AG09319 (cell line): ENCODE results near the gene UMAD1.

Source experiments
- DNase-seq: peaks from one replicate; pipeline ENCODE4 v3.0.0-alpha.2; 2010; ENCODE audit warnings: low read depth; ENCODE audit errors: extremely low read depth
- TF ChIP-seq, protein P1 (sequence below): IDR thresholded peaks from 2 replicates; pipeline ENCODE4 v1.5.1; 2011; ENCODE audit warnings: low read depth, mild to moderate bottlenecking, inconsistent platforms, low read length, moderate library complexity

Gene UMAD1

DNA sequence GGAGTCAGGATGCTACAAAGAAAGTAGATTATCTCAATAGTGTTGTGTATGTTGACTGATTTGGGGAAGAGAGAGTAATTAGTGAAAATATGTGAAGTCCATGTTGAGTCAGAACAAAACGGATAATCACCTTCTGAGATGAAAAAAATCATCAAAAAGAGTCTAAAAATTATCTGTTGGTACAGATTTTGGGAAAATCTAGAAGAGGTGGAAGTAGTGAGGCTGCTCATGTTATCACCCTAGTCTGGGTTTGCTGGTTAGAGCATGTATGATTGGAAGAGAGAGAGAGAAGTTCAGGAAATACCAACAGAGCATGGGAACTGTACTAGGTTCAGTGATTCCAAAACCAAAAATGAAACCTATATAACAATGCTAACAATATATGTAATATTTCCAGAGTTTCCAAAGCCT, 65.6 kb downstream of the UMAD1 start:
- TF ChIP-seq, protein P1, sequence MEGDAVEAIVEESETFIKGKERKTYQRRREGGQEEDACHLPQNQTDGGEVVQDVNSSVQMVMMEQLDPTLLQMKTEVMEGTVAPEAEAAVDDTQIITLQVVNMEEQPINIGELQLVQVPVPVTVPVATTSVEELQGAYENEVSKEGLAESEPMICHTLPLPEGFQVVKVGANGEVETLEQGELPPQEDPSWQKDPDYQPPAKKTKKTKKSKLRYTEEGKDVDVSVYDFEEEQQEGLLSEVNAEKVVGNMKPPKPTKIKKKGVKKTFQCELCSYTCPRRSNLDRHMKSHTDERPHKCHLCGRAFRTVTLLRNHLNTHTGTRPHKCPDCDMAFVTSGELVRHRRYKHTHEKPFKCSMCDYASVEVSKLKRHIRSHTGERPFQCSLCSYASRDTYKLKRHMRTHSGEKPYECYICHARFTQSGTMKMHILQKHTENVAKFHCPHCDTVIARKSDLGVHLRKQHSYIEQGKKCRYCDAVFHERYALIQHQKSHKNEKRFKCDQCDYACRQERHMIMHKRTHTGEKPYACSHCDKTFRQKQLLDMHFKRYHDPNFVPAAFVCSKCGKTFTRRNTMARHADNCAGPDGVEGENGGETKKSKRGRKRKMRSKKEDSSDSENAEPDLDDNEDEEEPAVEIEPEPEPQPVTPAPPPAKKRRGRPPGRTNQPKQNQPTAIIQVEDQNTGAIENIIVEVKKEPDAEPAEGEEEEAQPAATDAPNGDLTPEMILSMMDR = no peak

DNA sequence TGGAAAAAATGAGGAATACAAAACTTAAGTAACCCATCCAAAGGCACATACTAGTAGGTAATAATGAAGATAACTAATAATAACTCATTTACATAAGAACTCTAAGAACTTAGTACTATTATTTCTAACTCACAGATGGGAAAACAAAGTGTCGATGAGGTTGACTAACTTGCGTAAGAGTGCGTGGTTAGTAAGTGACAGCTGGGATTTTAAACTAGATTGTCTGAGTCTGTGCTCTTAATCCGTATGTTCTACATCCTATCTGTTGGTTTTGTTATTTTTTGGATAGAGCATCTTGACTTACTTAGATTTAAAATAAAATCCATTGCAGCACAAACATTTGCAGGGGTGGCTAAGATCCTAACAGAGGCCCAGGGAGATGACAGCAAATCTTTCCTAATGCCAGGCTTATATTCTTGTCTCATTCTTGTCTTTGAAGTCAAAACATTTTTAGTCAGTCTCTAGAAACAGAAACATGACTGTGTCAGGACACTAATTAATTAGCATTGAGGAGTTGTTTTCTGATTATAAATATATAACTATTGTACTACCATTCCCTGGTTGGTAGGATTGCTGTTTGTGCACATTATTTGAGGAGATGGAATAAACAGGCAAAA, 66.1 kb downstream of the UMAD1 start:
- no peak for DNase-seq
- TF ChIP-seq, protein P1 = no peak

More for the DNA sequence above, 65.6 kb downstream of the UMAD1 start:
- DNase-seq = no peak

DNA sequence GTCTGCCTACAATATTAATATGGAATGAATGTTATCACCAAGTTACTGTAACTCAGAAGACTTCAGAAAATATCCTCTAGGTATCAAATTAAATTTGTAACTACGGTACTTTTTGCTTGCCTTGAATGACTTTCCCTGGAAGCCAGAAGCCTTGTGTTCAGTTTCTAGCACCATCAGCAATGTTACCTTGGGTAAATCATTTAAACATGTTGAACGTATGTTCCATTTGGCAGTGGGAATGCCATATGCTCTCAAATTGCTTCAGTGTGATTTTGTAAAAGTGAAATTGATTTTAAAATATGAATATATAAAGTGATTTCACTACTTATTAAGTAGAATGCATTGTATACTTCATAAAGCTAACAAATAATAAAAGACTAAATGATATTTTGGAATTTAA, 66.7 kb downstream of the UMAD1 start:
- DNase-seq = no peak

DNA sequence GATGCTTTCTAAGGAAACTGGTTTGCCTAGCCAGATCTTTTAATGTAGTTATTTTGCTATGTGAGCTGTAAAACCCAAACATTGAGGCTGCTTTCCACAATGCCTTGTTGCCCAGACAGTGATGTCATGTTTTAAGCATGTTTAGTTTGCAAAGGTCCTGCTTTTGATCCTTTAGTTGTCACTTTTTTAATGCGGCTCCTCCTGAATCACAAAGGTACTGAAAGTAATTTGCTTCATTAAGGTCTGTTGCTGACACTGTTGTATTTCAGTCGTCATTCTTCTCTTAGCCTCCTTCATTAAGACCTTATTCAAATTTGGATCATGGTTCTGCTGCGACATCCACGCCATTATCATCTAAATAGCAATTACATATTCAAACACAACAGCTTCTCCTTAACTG, 67.3 kb downstream of the UMAD1 start:
- no peak for DNase-seq
- TF ChIP-seq, protein P1 = no peak

More for the DNA sequence above, 66.7 kb downstream of the UMAD1 start:
- TF ChIP-seq, protein P1 = no peak

DNA sequence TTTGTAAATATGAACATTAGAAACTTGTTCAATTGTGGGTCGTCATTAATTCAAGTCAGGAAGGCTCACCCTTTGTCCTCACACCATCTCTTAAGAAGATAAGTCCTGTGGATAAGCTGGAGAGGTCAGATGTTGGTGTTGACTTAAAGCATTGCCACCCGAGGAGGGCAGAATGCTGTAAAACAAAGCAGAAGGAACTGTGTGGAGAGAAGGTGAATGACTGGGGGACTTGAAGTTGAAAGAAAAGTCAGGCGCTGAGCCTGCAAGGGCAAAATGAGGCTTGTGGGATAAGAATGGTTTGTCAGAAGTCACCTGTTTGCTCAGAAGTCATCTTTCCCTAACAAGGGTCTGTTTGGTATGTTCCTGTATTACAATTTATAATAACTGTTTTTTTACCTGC, 68.7 kb downstream of the UMAD1 start:
- TF ChIP-seq, protein P1 = no peak
- DNase-seq = no peak

DNA sequence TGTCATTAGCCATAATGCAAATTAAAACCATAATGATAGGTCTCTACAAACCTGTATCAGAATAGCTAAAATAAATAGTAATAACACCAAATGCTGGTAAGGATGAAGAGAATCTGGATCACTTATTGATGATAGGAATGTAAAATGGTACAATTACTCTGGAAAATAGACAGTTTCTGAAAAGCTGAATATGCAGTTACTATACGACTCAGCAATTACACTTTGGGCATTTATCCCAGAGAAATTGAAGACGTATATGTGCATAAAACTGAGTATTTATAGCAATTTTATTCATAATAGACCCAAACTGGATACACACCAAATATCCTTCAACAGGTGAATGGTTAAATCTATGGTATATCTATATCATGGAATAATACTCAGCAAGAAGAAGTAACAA, 69.9 kb downstream of the UMAD1 start:
- TF ChIP-seq, protein P1 = no peak
- no peak for DNase-seq

DNA sequence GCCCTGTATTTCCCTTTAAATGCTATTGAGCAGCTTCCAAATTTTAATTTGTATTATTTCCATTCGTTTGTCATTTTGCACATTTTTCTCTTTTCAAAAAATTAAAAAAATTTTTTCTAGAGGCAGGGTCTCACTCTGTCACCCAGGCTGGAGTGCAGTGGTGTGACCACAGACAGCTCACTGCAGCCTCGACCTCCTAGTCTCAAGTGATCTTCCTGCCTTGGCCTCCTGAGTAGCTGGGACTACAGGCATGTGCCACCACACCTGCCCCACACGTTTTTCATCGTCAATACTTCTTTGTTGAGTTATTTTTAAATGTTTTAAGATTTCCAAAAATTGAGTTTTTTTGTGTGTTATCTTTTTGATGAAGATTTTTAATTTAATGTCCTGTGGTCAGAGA, 73.2 kb downstream of the UMAD1 start:
- no peak for DNase-seq
- TF ChIP-seq, protein P1 = no peak
